NCI-H2029 treated with DMSO at 0.1 percent for 48 hours (cell line): Measurements from ENCODE around the gene KCNG2.

Experiments
- DNase-seq: peaks from one replicate; lab custom pipeline; 2025; lab: John Stamatoyannopoulos, UW

Gene KCNG2

GRCh38 chr18:79798999-79799370 lies 1.2 kb downstream of the KCNG2 start:
- no peak for DNase-seq

GRCh38 chr18:79799619-79800370 lies 2.1 kb downstream of the KCNG2 start:
- no peak for DNase-seq

GRCh38 chr18:79800371-79801180 lies 2.8 kb downstream of the KCNG2 start:
- no peak for DNase-seq

- DNase-seq = no peak
These were observed 3.5 kb downstream of the KCNG2 start for GRCh38 chr18:79801217-79801616.

- DNase-seq = no peak
These were observed 3.9 kb downstream of the KCNG2 start for GRCh38 chr18:79801641-79802040.

GRCh38 chr18:79802298-79802697 lies 4.6 kb downstream of the KCNG2 start:
- DNase-seq = no peak

- DNase-seq = no peak
These were observed 5.9 kb downstream of the KCNG2 start for GRCh38 chr18:79803611-79804051.

GRCh38 chr18:79804130-79804787 lies 6.5 kb downstream of the KCNG2 start:
- no peak for DNase-seq

GRCh38 chr18:79805211-79805887 lies 7.6 kb downstream of the KCNG2 start:
- DNase-seq = no peak

GRCh38 chr18:79805926-79806487 lies 8.3 kb downstream of the KCNG2 start:
- DNase-seq = no peak

GRCh38 chr18:79806976-79807841 lies 9.5 kb downstream of the KCNG2 start:
- no peak for DNase-seq

- DNase-seq = no peak
These were observed 11.9 kb downstream of the KCNG2 start for GRCh38 chr18:79809482-79810192.

- no peak for DNase-seq
These were observed 14.3 kb downstream of the KCNG2 start for GRCh38 chr18:79812052-79812451.

- DNase-seq = no peak
These were observed 16.6 kb downstream of the KCNG2 start for GRCh38 chr18:79814373-79814772.

GRCh38 chr18:79815657-79816056 lies 17.9 kb downstream of the KCNG2 start:
- no peak for DNase-seq

GRCh38 chr18:79816092-79816491 lies 18.4 kb downstream of the KCNG2 start:
- DNase-seq = no peak

- no peak for DNase-seq
These were observed 19.4 kb downstream of the KCNG2 start for GRCh38 chr18:79816981-79817606.

GRCh38 chr18:79817607-79817998 lies 19.9 kb downstream of the KCNG2 start:
- no peak for DNase-seq

- DNase-seq = no peak
These were observed 20.3 kb downstream of the KCNG2 start for GRCh38 chr18:79818036-79818435.

- no peak for DNase-seq
These were observed 20.9 kb downstream of the KCNG2 start for GRCh38 chr18:79818631-79819030.
